ENCODE results near the gene NR3C1. TPM values are rescaled to one million over a fixed set of nuclear protein-coding genes. Genes with fewer than 3 reads are reported as not detected.
"Not testable (repeated sequence)": the region's sequence is repeated elsewhere in the genome, so short reads cannot be mapped to it uniquely, and the experiment has no call there.

NR3C1 gene
- total RNA-seq, 4 donors from 2014 or later = 79.2 to 92.3 (median 89.3) TPM

DNA sequence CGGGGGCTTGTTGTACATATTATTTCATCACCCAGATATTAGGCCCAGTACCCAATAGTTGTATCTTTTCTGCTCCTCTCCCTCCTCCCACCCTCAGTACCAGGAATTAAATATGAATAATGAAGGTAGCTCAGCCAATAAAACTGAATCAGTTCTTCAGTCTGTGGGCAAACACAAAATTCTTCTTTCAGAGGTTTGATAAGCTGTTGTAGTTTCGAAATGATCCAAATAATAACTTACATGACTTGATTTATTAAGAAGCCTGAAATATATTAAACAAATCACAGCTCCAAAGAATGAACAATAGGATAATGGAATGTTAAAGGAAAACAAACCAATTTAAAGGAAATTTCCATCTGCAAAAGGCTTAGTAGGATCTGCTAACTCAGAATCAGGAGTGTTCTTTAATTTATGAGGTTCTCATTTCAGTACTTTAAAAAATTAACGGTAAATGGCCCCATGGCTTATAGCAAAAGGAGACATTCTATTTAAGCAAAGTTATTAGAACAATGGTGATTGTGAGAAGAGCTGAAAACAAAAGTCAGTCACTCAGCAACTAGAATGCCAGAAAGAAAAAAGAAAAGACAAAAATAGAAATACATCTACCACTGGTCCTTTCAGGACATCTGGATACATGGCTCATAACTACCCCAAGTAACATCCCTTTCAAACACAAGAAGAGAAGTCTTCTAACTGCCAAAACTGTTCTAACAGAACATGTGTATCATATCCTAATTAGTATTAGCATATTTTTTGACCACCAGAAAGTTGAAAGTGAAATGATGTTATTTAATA lies 62.4 kb downstream of the NR3C1 start:
- intact Hi-C loops (cut with DNase I) = no loop called here
- Histone ChIP-seq H3K27me3 (no peaks in the 10 kb centered on the region), H3K36me3 (no peaks in the 10 kb centered on the region)

GRCh38 chr5:143338658-143339366 lies 64.7 kb downstream of the NR3C1 start:
- no peaks in the 10 kb centered on the region for H3K27me3 ChIP-seq
- DNase-seq (ENCODE audit: extremely low spot score) = no peak
- TF ChIP-seq POLR2AphosphoS5 (IDR thresholded peaks at IDR 0.05) = no peak
- TF ChIP-seq, protein P1, sequence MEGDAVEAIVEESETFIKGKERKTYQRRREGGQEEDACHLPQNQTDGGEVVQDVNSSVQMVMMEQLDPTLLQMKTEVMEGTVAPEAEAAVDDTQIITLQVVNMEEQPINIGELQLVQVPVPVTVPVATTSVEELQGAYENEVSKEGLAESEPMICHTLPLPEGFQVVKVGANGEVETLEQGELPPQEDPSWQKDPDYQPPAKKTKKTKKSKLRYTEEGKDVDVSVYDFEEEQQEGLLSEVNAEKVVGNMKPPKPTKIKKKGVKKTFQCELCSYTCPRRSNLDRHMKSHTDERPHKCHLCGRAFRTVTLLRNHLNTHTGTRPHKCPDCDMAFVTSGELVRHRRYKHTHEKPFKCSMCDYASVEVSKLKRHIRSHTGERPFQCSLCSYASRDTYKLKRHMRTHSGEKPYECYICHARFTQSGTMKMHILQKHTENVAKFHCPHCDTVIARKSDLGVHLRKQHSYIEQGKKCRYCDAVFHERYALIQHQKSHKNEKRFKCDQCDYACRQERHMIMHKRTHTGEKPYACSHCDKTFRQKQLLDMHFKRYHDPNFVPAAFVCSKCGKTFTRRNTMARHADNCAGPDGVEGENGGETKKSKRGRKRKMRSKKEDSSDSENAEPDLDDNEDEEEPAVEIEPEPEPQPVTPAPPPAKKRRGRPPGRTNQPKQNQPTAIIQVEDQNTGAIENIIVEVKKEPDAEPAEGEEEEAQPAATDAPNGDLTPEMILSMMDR (IDR thresholded peaks at IDR 0.05) = no peak
- no peak for TF ChIP-seq POLR2A (IDR thresholded peaks at IDR 0.05; ENCODE audit: low read depth)
- TF ChIP-seq EP300 (IDR thresholded peaks at IDR 0.05) = no peak
- H3K4me1 ChIP-seq = peaks cover 47 to 86% (median 84%) of the 10 kb centered on the region in 4 donors
- H3K36me3 ChIP-seq = no peaks in the 10 kb centered on the region
- H3K27ac ChIP-seq (replicated peaks in 1 of 4) = peak overlapping the region in 1 of 4 donors; percentile 0
- WGBS = 95% methylated on average over 2 of the region's 2 CpGs
- H3K4me3 ChIP-seq = no peak overlapping the region
- intact Hi-C loops (cut with DNase I) = no loop called here
- H3K9me3 ChIP-seq = no peaks in the 10 kb centered on the region

More for the DNA sequence above, 62.4 kb downstream of the NR3C1 start:
- H3K9me3 ChIP-seq = no peaks in the 10 kb centered on the region
- TF ChIP-seq, protein P1 (IDR thresholded peaks at IDR 0.05) = no peak
- TF ChIP-seq POLR2AphosphoS5 (IDR thresholded peaks at IDR 0.05) (no peak), POLR2A (IDR thresholded peaks at IDR 0.05; ENCODE audit: low read depth) (no peak), EP300 (IDR thresholded peaks at IDR 0.05) (no peak)
- H3K4me1 ChIP-seq = peaks cover 55 to 94% (median 81%) of the 10 kb centered on the region in 4 donors
- peak overlapping the region; percentile 60 to 75 (median 74) for H3K27ac ChIP-seq (replicated peaks in 1 of 4)
- DNase-seq (ENCODE audit: extremely low spot score) = no peak
- no peak overlapping the region for H3K4me3 ChIP-seq
- WGBS = 40% methylated on average over 3 of the region's 3 CpGs

DNA sequence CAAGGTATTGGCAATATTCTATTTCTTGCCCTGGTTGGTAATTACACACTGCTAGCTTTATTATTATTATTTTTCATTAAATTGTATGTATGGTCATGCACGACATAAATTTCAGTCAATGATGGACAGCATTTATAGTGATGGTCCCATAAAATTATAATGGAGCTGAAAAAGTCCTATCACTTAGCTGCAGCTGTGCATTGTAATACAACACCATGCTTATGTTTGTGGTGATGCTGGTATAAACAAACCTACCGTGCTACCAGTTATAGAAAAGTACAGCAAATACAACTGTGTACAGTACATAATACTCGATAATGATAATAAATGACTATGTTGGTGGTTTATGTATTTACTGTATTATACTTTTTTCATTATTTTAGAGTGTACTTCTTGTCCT lies 65.5 kb downstream of the NR3C1 start:
- intact Hi-C loops (cut with DNase I) = no loop called here
- Histone ChIP-seq H3K9me3 (no peaks in the 10 kb centered on the region), H3K27ac (replicated peaks in 1 of 4) (no peak overlapping the region), H3K4me3 (no peak overlapping the region), H3K4me1 (peaks cover 41 to 77% (median 76%) of the 10 kb centered on the region in 4 donors), H3K27me3 (no peaks in the 10 kb centered on the region), H3K36me3 (no peaks in the 10 kb centered on the region)
- no peak for DNase-seq (ENCODE audit: extremely low spot score)
- TF ChIP-seq POLR2AphosphoS5 (IDR thresholded peaks at IDR 0.05) (no peak), EP300 (IDR thresholded peaks at IDR 0.05) (no peak), POLR2A (IDR thresholded peaks at IDR 0.05; ENCODE audit: low read depth) (no peak)
- 80% methylated on average over 3 of the region's 3 CpGs for WGBS

GRCh38 chr5:143336485-143336884 lies 67.0 kb downstream of the NR3C1 start:
- Histone ChIP-seq H3K27ac (replicated peaks in 1 of 4) (peak overlapping the region; percentile 43 to 71 (median 60)), H3K4me1 (peaks cover 34 to 73% (median 72%) of the 10 kb centered on the region in 4 donors), H3K9me3 (no peaks in the 10 kb centered on the region), H3K36me3 (no peaks in the 10 kb centered on the region), H3K4me3 (no peak overlapping the region), H3K27me3 (no peaks in the 10 kb centered on the region)
- intact Hi-C loops (cut with DNase I) = no loop called here
- no peak for TF ChIP-seq POLR2A (IDR thresholded peaks at IDR 0.05; ENCODE audit: low read depth)
- TF ChIP-seq EP300 (IDR thresholded peaks at IDR 0.05) = no peak
- TF ChIP-seq, protein P1 (IDR thresholded peaks at IDR 0.05) = no peak
- no peak for TF ChIP-seq POLR2AphosphoS5 (IDR thresholded peaks at IDR 0.05)
- 76% methylated on average over 6 of the region's 6 CpGs for WGBS
- no peak for DNase-seq (ENCODE audit: extremely low spot score)

DNA sequence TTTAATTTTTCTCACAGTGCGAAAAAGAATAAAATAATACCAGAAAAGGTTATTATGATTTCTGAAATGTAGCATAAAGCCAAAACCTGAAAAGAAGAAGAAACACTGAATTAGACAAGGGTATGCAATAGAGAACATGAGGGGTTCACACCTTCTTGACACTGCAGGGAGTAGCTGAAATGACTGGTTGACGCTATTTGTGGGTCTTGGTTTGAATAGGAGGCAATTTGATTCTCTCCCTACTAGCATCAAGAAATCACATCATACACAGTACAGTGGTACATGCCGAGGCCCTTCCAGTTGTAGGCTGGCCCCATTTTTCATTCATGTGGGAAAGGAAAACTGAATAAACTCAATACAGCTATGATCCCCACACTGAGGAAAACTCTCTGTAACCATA lies 68.6 kb downstream of the NR3C1 start:
- Histone ChIP-seq H3K4me3 (no peak overlapping the region), H3K36me3 (no peaks in the 10 kb centered on the region), H3K27ac (replicated peaks in 1 of 4) (peak overlapping the region in 2 of 4 donors; percentile 11 to 23), H3K4me1 (peaks cover 32 to 73% (median 71%) of the 10 kb centered on the region in 4 donors), H3K27me3 (no peaks in the 10 kb centered on the region), H3K9me3 (no peaks in the 10 kb centered on the region)
- no peak for DNase-seq (ENCODE audit: extremely low spot score)
- intact Hi-C loops (cut with DNase I) = no loop called here
- TF ChIP-seq POLR2A (IDR thresholded peaks at IDR 0.05; ENCODE audit: low read depth) (no peak), EP300 (IDR thresholded peaks at IDR 0.05) (no peak), POLR2AphosphoS5 (IDR thresholded peaks at IDR 0.05) (no peak)
- TF ChIP-seq, protein P1 (IDR thresholded peaks at IDR 0.05) = no peak
- 87% methylated on average over 3 of the region's 3 CpGs for WGBS

- 88% methylated on average over 3 of the region's 3 CpGs for WGBS
- H3K4me3 ChIP-seq; intact Hi-C loops (cut with DNase I); H3K9me3 ChIP-seq; H3K36me3 ChIP-seq; DNase-seq (ENCODE audit: extremely low spot score); H3K27me3 ChIP-seq: not testable (repeated sequence)
- H3K4me1 ChIP-seq = peaks cover 32 to 72% (median 69%) of the 10 kb centered on the region in 4 donors
- peak overlapping the region in 2 of 4 donors; percentile 11 to 23 for H3K27ac ChIP-seq (replicated peaks in 1 of 4)
Measured at GRCh38 chr5:143334380-143334779, 69.1 kb downstream of the NR3C1 start.
